HG02840 (cell line): ENCODE results near the gene CDC42EP4.

ENCODE experiments used
- ATAC-seq: cut with Tn5 transposase; IDR thresholded peaks from one replicate; pipeline ENCODE4 v1.9.1; 2021; ENCODE audit warnings: mild to moderate bottlenecking, moderate library complexity, moderate number of reproducible peaks; ENCODE audit not compliant: unreplicated experiment, low FRiP score

Gene CDC42EP4

DNA sequence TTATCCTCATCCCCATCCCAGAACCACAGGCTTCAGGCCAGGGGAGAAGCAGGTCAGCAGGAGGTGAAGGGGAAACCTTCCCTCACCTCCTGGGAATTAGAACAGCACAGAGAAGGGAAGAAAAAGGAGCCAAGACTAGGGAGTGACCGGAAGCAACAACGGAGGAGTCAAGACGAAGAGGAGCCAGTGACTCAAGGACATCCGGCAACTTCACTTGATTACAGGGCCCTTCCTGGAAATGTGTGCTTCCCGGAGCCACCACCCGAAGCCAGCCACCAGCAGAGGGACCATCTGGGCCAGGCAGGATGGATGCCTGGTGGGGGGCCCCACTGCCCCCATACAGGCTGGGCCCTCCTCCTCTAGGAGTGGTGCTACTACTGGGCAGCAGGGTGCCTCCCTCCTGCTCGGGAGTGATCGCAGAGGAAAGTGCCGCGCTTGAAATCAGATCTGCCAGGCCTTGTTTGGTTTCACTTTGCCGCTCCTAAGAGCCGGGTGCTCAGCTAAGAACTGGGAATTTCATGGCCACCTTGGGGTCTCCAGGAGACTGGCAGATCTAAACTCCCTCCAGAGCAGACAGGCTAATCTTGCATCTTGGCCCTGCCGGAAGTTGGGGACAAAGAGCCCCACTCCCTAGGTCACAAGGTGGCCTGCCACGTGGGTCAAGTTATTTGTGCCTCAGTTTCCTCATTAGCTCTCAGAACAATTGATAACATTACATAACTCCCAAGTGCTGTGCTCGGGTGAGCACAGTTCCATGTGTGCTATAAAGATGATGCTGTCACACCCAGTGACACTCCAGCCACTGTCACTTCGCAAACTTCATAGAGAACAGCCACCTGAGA lies 6.6 kb downstream of the CDC42EP4 start:
- no peak for ATAC-seq

GRCh38 chr17:73304438-73304837 lies 7.4 kb downstream of the CDC42EP4 start:
- no peak for ATAC-seq

- no peak for ATAC-seq
These were observed 9.6 kb downstream of the CDC42EP4 start for GRCh38 chr17:73302189-73302588.

DNA sequence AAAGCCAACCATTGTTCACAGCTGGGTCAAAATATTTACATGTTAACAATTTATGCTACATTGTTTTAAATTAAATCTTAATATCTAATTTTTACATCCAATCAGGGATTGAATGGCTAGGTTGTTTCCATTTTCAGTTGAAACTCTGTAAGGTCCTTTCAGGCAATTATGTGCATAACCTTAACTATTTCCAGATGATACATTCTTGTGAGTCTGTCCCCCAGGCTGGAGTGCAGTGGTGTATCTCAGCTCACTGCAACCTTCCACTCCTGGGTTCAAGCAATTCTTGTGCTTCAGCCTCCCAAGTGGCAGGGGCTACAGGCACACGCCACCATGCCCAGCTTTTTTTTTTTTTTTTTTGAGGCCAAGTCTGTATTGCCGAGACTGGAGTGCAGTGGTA lies 10.4 kb downstream of the CDC42EP4 start:
- no peak for ATAC-seq

DNA sequence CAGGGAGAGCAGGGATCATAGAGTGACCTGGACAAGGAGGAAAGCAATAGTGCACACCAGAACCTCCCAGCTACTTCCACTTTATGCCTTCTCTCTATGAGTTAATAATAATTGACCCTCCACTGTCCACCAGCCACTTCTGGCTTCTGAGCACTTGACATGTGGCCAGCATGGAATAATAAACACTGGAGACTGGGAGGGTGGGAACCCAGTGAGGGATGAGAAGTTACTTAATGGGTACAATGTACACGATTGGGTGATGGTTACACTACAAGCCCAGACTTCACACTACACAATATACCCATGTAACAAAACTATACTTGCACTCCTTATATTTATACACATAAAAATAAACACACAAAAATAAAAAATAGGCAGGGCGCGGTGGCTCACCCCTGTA lies 11.4 kb downstream of the CDC42EP4 start:
- ATAC-seq, result no peak

- no peak for ATAC-seq
These were observed 13.6 kb downstream of the CDC42EP4 start for GRCh38 chr17:73297934-73298861.

GRCh38 chr17:73293480-73293911 lies 18.3 kb downstream of the CDC42EP4 start:
- ATAC-seq, result no peak

DNA sequence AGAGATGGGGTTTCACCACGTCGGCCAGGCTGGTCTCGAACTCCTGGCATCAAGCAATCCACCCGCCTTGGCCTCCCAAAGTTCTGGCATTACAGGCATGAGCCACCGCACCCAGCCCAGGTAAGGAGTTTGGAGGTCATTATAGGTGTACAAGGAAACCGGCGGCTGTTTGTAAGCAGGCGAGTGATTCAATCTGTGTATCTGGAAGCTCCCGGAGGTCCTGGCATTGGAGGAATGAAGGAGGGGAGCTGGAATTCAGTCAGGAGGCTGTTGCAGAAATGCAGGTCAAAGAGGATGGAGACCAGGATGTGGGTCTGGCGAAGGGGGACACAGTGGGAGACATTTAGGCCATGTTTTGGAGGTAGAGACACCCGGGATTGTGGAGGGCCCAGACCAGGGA lies 18.8 kb downstream of the CDC42EP4 start:
- no peak for ATAC-seq

- ATAC-seq, result no peak
These were observed 19.7 kb downstream of the CDC42EP4 start for GRCh38 chr17:73292031-73292531.

DNA sequence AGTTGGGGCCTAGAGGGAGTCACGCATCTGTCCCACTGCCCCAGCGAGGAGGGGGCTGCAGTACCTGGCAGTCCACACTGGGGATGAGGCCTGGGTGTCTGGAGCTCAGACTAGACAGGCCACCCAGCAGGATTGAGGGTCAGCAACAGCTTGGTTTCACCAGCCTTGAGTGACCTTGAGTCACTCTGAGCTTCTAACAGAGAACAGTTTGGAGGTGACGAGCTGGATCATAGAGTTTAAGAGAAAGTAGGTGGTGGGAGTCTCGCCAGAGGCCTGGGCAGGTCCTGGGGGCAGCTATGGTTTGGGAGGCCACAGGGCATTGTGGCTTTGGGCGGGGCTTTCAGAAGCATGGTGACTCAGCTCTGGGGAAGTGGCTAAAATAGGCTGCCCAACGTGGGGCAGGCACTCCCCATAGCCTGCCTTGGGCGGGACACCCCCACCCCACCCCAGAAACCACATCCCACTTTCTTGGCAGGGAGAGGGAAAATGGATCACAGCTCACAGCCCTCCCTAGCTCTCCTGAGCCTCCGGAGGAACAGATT lies 20.5 kb downstream of the CDC42EP4 start:
- ATAC-seq, result peak; percentile 65

DNA sequence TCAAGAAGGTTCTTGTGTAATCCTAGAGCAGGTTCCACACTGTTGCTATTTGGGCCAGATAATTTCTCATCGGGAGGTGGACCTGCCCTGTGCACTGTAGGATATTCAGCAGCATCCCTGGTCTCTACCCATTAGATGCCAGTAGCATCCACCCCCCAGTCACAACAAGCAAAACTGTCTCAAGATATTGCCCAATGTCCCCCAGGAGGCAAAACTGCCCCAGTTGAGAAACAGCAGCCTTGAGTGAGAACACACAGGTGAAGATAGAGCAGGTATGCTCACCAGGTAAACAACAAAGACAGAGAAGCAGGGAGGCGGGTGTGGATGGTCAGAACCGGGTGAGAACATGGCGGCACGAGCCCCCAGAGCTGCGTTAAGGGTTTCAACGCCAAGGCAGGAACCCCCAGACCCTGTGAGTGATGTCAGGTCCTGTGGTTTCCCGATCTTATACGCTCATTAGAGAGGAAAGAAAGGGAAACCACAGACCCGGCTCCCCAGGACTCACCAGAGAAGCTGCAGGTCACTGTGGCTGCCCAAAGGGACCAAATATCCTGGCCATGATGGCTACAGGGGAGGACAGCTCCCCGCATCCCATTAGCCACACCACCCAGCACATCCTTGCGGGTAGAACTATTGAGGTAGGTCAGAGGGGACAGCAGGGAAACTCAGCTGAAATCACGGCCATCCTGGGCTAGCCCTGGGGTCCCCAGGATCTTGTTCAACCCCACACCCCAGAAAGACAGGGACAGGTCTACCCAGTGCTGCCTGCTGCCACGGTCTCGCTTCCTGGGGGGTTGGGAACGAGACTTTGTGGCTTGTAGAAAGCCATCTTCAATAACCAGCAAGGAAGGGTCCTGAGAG lies 21.2 kb downstream of the CDC42EP4 start:
- ATAC-seq, result peak; percentile 28

DNA sequence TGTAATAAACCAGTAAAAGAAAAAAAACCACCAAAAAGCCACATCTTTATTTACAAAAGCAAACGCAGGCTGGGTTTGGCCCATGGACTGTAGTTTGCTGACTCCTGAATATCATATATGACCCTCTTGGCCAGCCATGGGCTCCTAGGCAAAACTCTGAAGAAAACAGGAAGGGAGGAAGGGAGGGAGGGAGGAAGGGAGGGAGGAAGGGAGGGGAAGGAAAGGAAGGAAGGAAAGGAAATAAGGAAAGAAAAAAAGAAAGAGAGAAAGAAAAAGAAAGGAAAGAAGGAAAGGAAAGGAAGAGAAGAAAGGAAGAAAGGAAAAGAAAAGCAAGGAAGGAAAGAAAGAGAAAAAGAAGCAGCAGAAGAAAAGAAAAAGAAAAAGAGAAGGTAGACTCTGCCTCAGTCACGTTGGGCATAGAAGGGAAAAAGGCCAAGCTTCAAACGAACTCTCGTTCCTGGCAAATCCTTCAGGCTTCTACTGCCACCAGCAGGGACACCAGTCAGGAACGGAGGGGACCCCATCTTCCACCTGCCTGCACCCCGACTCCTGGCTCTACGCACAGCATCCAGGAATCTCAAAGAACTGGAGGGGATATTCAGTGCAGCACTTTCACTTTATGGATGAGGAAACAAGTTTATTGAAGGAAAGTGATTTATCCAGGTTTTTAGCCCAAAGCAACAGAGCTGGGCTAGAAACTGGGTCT lies 22.1 kb downstream of the CDC42EP4 start:
- ATAC-seq, result no peak

GRCh38 chr17:73288534-73289302 lies 23.1 kb downstream of the CDC42EP4 start:
- ATAC-seq, result no peak

GRCh38 chr17:73286863-73287296 lies 24.9 kb downstream of the CDC42EP4 start:
- ATAC-seq, result no peak

- ATAC-seq, result no peak
These were observed 25.6 kb downstream of the CDC42EP4 start for GRCh38 chr17:73285916-73286862.

GRCh38 chr17:73285603-73285908 lies 26.2 kb downstream of the CDC42EP4 start:
- no peak for ATAC-seq

DNA sequence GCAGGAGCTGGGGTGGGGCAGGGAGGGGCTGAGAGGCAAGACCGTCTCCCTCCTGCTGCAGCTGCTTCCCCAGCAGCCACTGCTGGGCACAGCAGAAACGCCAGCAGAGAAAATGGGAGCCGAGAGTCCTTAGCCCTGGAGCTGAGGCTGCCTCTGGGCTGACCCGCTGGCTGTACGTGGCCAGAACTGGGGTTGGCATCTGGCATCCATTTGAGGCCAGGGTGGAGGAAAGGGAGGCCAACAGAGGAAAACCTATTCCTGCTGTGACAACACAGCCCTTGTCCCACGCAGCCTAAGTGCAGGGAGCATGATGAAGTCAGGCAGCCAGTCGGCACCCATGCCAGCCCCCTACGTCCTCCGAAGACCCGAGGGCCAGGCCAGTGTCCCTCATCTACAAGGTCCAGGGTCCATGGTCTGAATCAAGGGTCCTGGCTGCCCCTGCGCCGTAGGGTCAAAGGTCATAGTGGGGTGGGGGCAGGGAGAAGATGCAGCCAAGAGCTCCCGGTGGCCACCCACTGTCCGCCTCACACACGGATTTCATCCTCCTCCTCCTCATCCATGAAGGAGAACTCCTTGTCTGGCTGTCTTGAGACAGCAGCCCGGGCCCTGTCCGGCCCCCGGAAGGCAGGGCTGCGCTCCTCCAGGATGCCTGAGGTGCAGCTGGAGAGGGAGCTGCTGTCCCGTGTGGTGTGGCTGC lies 26.7 kb downstream of the CDC42EP4 start:
- ATAC-seq, result no peak
